ENCODE measurements around the gene AJAP1. TPM values are rescaled to one million over a fixed set of nuclear protein-coding genes. Genes with fewer than 3 reads are reported as not detected.
A peak's percentile ranks its signal among the peaks of the same experiment; 100 is the strongest.

AJAP1 gene
- total and polyA plus RNA-seq, 7 donors = 0.04 to 0.95 (median 0.55) TPM; not detected in 1

GRCh38 chr1:4637616-4638344 lies 16.6 kb upstream of the AJAP1 start:
- H3K27ac ChIP-seq = no peak overlapping the region
- no peaks in the 10 kb centered on the region for H3K36me3 ChIP-seq
- no peak overlapping the region for H3K4me3 ChIP-seq
- H3K4me1 ChIP-seq = no peaks in the 10 kb centered on the region
- intact Hi-C loops (cut with DNase I) = no loop called here
- peaks cover 0 to 4% (median 0%) of the 10 kb centered on the region in 3 donors for H3K27me3 ChIP-seq
- DNase-seq = no peak
- H3K9me3 ChIP-seq = no peaks in the 10 kb centered on the region
- 43 to 52% methylated on average over 34 of the region's 34 CpGs for WGBS, 2 donors
- no peak for TF ChIP-seq POLR2AphosphoS5 (IDR thresholded peaks at IDR 0.05)
- no peak for TF ChIP-seq POLR2A (IDR thresholded peaks at IDR 0.05)
- no peak for TF ChIP-seq CTCF (IDR thresholded peaks at IDR 0.05)
- no peak for TF ChIP-seq EP300 (IDR thresholded peaks at IDR 0.05)

GRCh38 chr1:4638345-4638729 lies 16.1 kb upstream of the AJAP1 start:
- Histone ChIP-seq H3K9me3 (no peaks in the 10 kb centered on the region), H3K36me3 (no peaks in the 10 kb centered on the region), H3K27me3 (peaks cover 0 to 4% (median 0%) of the 10 kb centered on the region in 3 donors), H3K4me1 (no peaks in the 10 kb centered on the region), H3K27ac (no peak overlapping the region), H3K4me3 (no peak overlapping the region)
- no peak for DNase-seq
- intact Hi-C loops (cut with DNase I) = no loop called here
- TF ChIP-seq EP300 (IDR thresholded peaks at IDR 0.05) = no peak
- TF ChIP-seq POLR2A (IDR thresholded peaks at IDR 0.05) = no peak
- TF ChIP-seq POLR2AphosphoS5 (IDR thresholded peaks at IDR 0.05) = no peak
- no peak for TF ChIP-seq CTCF (IDR thresholded peaks at IDR 0.05)
- WGBS, 2 donors = 25 to 36% methylated on average over 12 of the region's 12 CpGs

GRCh38 chr1:4640931-4641330 lies 13.5 kb upstream of the AJAP1 start:
- Histone ChIP-seq H3K27me3 (peaks cover 0 to 4% (median 0%) of the 10 kb centered on the region in 3 donors), H3K9me3 (no peaks in the 10 kb centered on the region), H3K4me3 (no peak overlapping the region), H3K36me3 (no peaks in the 10 kb centered on the region), H3K27ac (no peak overlapping the region), H3K4me1 (no peaks in the 10 kb centered on the region)
- peak; percentile 20 for DNase-seq
- intact Hi-C loops (cut with DNase I) = no loop called here
- WGBS, 2 donors = 83 to 85% methylated on average over 10 of the region's 10 CpGs
- no peak for TF ChIP-seq POLR2A (IDR thresholded peaks at IDR 0.05)
- no peak for TF ChIP-seq CTCF (IDR thresholded peaks at IDR 0.05)
- TF ChIP-seq POLR2AphosphoS5 (IDR thresholded peaks at IDR 0.05) = no peak
- TF ChIP-seq EP300 (IDR thresholded peaks at IDR 0.05) = no peak

- 90 to 96% methylated on average over 1 of the region's 1 CpG for WGBS, 2 donors
- DNase-seq = no peak
- no peak for TF ChIP-seq POLR2AphosphoS5 (IDR thresholded peaks at IDR 0.05)
- intact Hi-C loops (cut with DNase I) = no loop called here
- Histone ChIP-seq H3K4me3 (no peak overlapping the region), H3K27me3 (peaks cover 0 to 35% (median under 1%) of the 10 kb centered on the region in 3 donors), H3K9me3 (no peaks in the 10 kb centered on the region), H3K36me3 (no peaks in the 10 kb centered on the region), H3K27ac (no peak overlapping the region), H3K4me1 (peaks cover 0 to 1% (median under 1%) of the 10 kb centered on the region in 4 donors)
These were observed 7.0 kb upstream of the AJAP1 start for GRCh38 chr1:4647391-4647790.

GRCh38 chr1:4648657-4649056 lies 5.8 kb upstream of the AJAP1 start:
- no peak overlapping the region for H3K4me3 ChIP-seq
- H3K4me1 ChIP-seq = peaks cover 0 to 8% (median 7%) of the 10 kb centered on the region in 4 donors
- H3K9me3 ChIP-seq = no peaks in the 10 kb centered on the region
- DNase-seq = no peak
- TF ChIP-seq EP300 (IDR thresholded peaks at IDR 0.05) (no peak), CTCF (IDR thresholded peaks at IDR 0.05) (no peak), POLR2A (IDR thresholded peaks at IDR 0.05) (no peak), POLR2AphosphoS5 (IDR thresholded peaks at IDR 0.05) (no peak)
- no peaks in the 10 kb centered on the region for H3K36me3 ChIP-seq
- H3K27me3 ChIP-seq = peaks cover 5 to 48% (median 13%) of the 10 kb centered on the region in 3 donors
- intact Hi-C loops (cut with DNase I) = no loop called here
- 94 to 97% methylated on average over 2 of the region's 2 CpGs for WGBS, 2 donors
- no peak overlapping the region for H3K27ac ChIP-seq

All from sigmoid colon (tissue), 7 donors.